Mucosa of stomach (tissue), 1 donor: ENCODE data around the gene MEMO1.

Experiments used
- H3K27me3 ChIP-seq: one replicate; pipeline ENCODE4 v1.7.0; 2013; ENCODE audit warnings: mild to moderate bottlenecking, low read length; ENCODE audit not compliant: control insufficient read depth, insufficient read depth
- H3K36me3 ChIP-seq: one replicate; pipeline ENCODE4 v1.7.0; 2013; ENCODE audit warnings: low read length; ENCODE audit not compliant: control insufficient read depth, insufficient read depth
- H3K4me1 ChIP-seq: one replicate; pipeline ENCODE4 v1.7.0; 2013; ENCODE audit warnings: mild to moderate bottlenecking, low read length; ENCODE audit not compliant: control insufficient read depth, insufficient read depth
- H3K4me3 ChIP-seq: one replicate; pipeline ENCODE4 v1.7.0; 2013; ENCODE audit warnings: low read length
- H3K9ac ChIP-seq: one replicate; pipeline ENCODE4 v1.7.0; 2013; ENCODE audit warnings: mild to moderate bottlenecking, low read length, moderate library complexity
- H3K9me3 ChIP-seq: one replicate; pipeline ENCODE4 v1.7.0; 2013; ENCODE audit warnings: mild to moderate bottlenecking, low read length, moderate library complexity; ENCODE audit not compliant: control insufficient read depth
- donor health status: Pancreatic carcinoma.

The MEMO1 gene

GRCh38 chr2:31992025-31992579, 18.7 kb downstream of the MEMO1 start:
- Histone ChIP-seq H3K36me3 (no peaks in the 10 kb centered on the region), H3K27me3 (no peaks in the 10 kb centered on the region), H3K9me3 (no peaks in the 10 kb centered on the region), H3K4me1 (no peaks in the 10 kb centered on the region), H3K4me3 (no peak overlapping the region), H3K9ac (no peak overlapping the region)

GRCh38 chr2:31989946-31990345, 20.9 kb downstream of the MEMO1 start:
- no peaks in the 10 kb centered on the region for H3K4me1 ChIP-seq
- H3K27me3 ChIP-seq: no peaks in the 10 kb centered on the region
- no peaks in the 10 kb centered on the region for H3K36me3 ChIP-seq
- H3K9me3 ChIP-seq: no peaks in the 10 kb centered on the region
- H3K9ac ChIP-seq: no peak overlapping the region
- H3K4me3 ChIP-seq: no peak overlapping the region

- no peaks in the 10 kb centered on the region for H3K9me3 ChIP-seq
- H3K4me3 ChIP-seq: no peak overlapping the region
- H3K9ac ChIP-seq: no peak overlapping the region
- H3K4me1 ChIP-seq: no peaks in the 10 kb centered on the region
- no peaks in the 10 kb centered on the region for H3K36me3 ChIP-seq
- no peaks in the 10 kb centered on the region for H3K27me3 ChIP-seq
Measured at GRCh38 chr2:31987454-31988220, 23.2 kb downstream of the MEMO1 start.

- Histone ChIP-seq H3K4me3 (no peak overlapping the region), H3K27me3 (no peaks in the 10 kb centered on the region), H3K4me1 (no peaks in the 10 kb centered on the region), H3K36me3 (no peaks in the 10 kb centered on the region), H3K9me3 (no peaks in the 10 kb centered on the region), H3K9ac (no peak overlapping the region)
Measured at GRCh38 chr2:31986906-31987305, 23.9 kb downstream of the MEMO1 start.

GRCh38 chr2:31983762-31984467, 26.9 kb downstream of the MEMO1 start:
- H3K9me3 ChIP-seq: no peaks in the 10 kb centered on the region
- no peaks in the 10 kb centered on the region for H3K4me1 ChIP-seq
- H3K4me3 ChIP-seq: no peak overlapping the region
- H3K9ac ChIP-seq: no peak overlapping the region
- H3K27me3 ChIP-seq: no peaks in the 10 kb centered on the region
- H3K36me3 ChIP-seq: no peaks in the 10 kb centered on the region

GRCh38 chr2:31980674-31981356, 30.0 kb downstream of the MEMO1 start:
- H3K9me3 ChIP-seq: no peaks in the 10 kb centered on the region
- H3K9ac ChIP-seq: no peak overlapping the region
- H3K4me1 ChIP-seq: no peaks in the 10 kb centered on the region
- no peak overlapping the region for H3K4me3 ChIP-seq
- no peaks in the 10 kb centered on the region for H3K36me3 ChIP-seq
- H3K27me3 ChIP-seq: no peaks in the 10 kb centered on the region

- Histone ChIP-seq H3K36me3 (no peaks in the 10 kb centered on the region), H3K27me3 (no peaks in the 10 kb centered on the region), H3K9me3 (no peaks in the 10 kb centered on the region), H3K4me1 (no peaks in the 10 kb centered on the region), H3K9ac (no peak overlapping the region), H3K4me3 (no peak overlapping the region)
Measured at GRCh38 chr2:31979956-31980355, 30.9 kb downstream of the MEMO1 start.

GRCh38 chr2:31979018-31979417, 31.8 kb downstream of the MEMO1 start:
- no peaks in the 10 kb centered on the region for H3K27me3 ChIP-seq
- H3K9me3 ChIP-seq: no peaks in the 10 kb centered on the region
- no peaks in the 10 kb centered on the region for H3K36me3 ChIP-seq
- no peak overlapping the region for H3K4me3 ChIP-seq
- H3K4me1 ChIP-seq: no peaks in the 10 kb centered on the region
- no peak overlapping the region for H3K9ac ChIP-seq

GRCh38 chr2:31978436-31978835, 32.4 kb downstream of the MEMO1 start:
- H3K9me3 ChIP-seq: no peaks in the 10 kb centered on the region

GRCh38 chr2:31973665-31974064, 37.1 kb downstream of the MEMO1 start:
- no peak overlapping the region for H3K4me3 ChIP-seq
- no peaks in the 10 kb centered on the region for H3K36me3 ChIP-seq
- H3K9ac ChIP-seq: no peak overlapping the region
- H3K27me3 ChIP-seq: no peaks in the 10 kb centered on the region
- H3K4me1 ChIP-seq: no peaks in the 10 kb centered on the region
- no peaks in the 10 kb centered on the region for H3K9me3 ChIP-seq

More at GRCh38 chr2:31978436-31978835, 32.4 kb downstream of the MEMO1 start:
- Histone ChIP-seq H3K4me1 (no peaks in the 10 kb centered on the region), H3K27me3 (no peaks in the 10 kb centered on the region), H3K4me3 (no peak overlapping the region), H3K36me3 (no peaks in the 10 kb centered on the region), H3K9ac (no peak overlapping the region)

- Histone ChIP-seq H3K9ac (no peak overlapping the region), H3K4me3 (no peak overlapping the region), H3K4me1 (no peaks in the 10 kb centered on the region), H3K9me3 (no peaks in the 10 kb centered on the region), H3K36me3 (no peaks in the 10 kb centered on the region), H3K27me3 (no peaks in the 10 kb centered on the region)
Measured at GRCh38 chr2:31972059-31972458, 38.7 kb downstream of the MEMO1 start.

- Histone ChIP-seq H3K27me3 (no peaks in the 10 kb centered on the region), H3K9me3 (no peaks in the 10 kb centered on the region), H3K36me3 (no peaks in the 10 kb centered on the region), H3K4me3 (no peak overlapping the region), H3K9ac (no peak overlapping the region), H3K4me1 (peaks cover 3% of the 10 kb centered on the region)
Measured at GRCh38 chr2:31969178-31969577, 41.6 kb downstream of the MEMO1 start.
